COR-L47 (cell line): ENCODE measurements around the gene SSR1.
"Not testable (repeated sequence)": the region's sequence is repeated elsewhere in the genome, so short reads cannot be mapped to it uniquely, and the experiment has no call there.

Experiments
- DNase-seq: peaks from one replicate; lab custom pipeline; 2025; lab: John Stamatoyannopoulos, UW

SSR1 gene

GRCh38 chr6:7276199-7276524 lies 36.8 kb downstream of the SSR1 start:
- no peak for DNase-seq

GRCh38 chr6:7274525-7274924 lies 38.5 kb downstream of the SSR1 start:
- not testable (repeated sequence) for DNase-seq

- DNase-seq, result no peak
Measured at GRCh38 chr6:7273709-7274108, 39.3 kb downstream of the SSR1 start.

GRCh38 chr6:7271205-7271534 lies 41.8 kb downstream of the SSR1 start:
- DNase-seq, result no peak

GRCh38 chr6:7270320-7271204 lies 42.4 kb downstream of the SSR1 start:
- no peak for DNase-seq

- DNase-seq, result no peak
Measured at GRCh38 chr6:7269816-7270215, 43.2 kb downstream of the SSR1 start.

- no peak for DNase-seq
Measured at GRCh38 chr6:7268816-7269555, 44.0 kb downstream of the SSR1 start.

- no peak for DNase-seq
Measured at GRCh38 chr6:7268362-7268761, 44.6 kb downstream of the SSR1 start.

GRCh38 chr6:7267466-7268091 lies 45.4 kb downstream of the SSR1 start:
- peak; percentile 53 for DNase-seq

GRCh38 chr6:7267071-7267465 lies 45.9 kb downstream of the SSR1 start:
- no peak for DNase-seq

GRCh38 chr6:7265385-7265726 lies 47.6 kb downstream of the SSR1 start:
- not testable (repeated sequence) for DNase-seq

- DNase-seq, result no peak
Measured at GRCh38 chr6:7264686-7265384, 48.2 kb downstream of the SSR1 start.

- no peak for DNase-seq
Measured at GRCh38 chr6:7264041-7264440, 49.0 kb downstream of the SSR1 start.

GRCh38 chr6:7263519-7263805 lies 49.5 kb downstream of the SSR1 start:
- not testable (repeated sequence) for DNase-seq

- DNase-seq, result no peak
Measured at GRCh38 chr6:7262746-7263518, 50.1 kb downstream of the SSR1 start.

- no peak for DNase-seq
Measured at GRCh38 chr6:7261852-7262461, 51.0 kb downstream of the SSR1 start.

GRCh38 chr6:7261032-7261841 lies 51.8 kb downstream of the SSR1 start:
- DNase-seq, result peak; percentile 80

- no peak for DNase-seq
Measured at GRCh38 chr6:7260291-7261031, 52.5 kb downstream of the SSR1 start.

- no peak for DNase-seq
Measured at GRCh38 chr6:7258231-7258763, 54.7 kb downstream of the SSR1 start.
